ENCODE data around the gene PPP6R3. TPM values are rescaled to one million over a fixed set of nuclear protein-coding genes. Genes with fewer than 3 reads are reported as not detected.
A peak's percentile ranks its signal among the peaks of the same experiment; 100 is the strongest.

PPP6R3 gene, protein sequence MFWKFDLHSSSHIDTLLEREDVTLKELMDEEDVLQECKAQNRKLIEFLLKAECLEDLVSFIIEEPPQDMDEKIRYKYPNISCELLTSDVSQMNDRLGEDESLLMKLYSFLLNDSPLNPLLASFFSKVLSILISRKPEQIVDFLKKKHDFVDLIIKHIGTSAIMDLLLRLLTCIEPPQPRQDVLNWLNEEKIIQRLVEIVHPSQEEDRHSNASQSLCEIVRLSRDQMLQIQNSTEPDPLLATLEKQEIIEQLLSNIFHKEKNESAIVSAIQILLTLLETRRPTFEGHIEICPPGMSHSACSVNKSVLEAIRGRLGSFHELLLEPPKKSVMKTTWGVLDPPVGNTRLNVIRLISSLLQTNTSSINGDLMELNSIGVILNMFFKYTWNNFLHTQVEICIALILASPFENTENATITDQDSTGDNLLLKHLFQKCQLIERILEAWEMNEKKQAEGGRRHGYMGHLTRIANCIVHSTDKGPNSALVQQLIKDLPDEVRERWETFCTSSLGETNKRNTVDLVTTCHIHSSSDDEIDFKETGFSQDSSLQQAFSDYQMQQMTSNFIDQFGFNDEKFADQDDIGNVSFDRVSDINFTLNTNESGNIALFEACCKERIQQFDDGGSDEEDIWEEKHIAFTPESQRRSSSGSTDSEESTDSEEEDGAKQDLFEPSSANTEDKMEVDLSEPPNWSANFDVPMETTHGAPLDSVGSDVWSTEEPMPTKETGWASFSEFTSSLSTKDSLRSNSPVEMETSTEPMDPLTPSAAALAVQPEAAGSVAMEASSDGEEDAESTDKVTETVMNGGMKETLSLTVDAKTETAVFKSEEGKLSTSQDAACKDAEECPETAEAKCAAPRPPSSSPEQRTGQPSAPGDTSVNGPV
- total RNA-seq (ENCODE audit: low replicate concordance) = 98.2 and 119 TPM in 2 replicates

DNA sequence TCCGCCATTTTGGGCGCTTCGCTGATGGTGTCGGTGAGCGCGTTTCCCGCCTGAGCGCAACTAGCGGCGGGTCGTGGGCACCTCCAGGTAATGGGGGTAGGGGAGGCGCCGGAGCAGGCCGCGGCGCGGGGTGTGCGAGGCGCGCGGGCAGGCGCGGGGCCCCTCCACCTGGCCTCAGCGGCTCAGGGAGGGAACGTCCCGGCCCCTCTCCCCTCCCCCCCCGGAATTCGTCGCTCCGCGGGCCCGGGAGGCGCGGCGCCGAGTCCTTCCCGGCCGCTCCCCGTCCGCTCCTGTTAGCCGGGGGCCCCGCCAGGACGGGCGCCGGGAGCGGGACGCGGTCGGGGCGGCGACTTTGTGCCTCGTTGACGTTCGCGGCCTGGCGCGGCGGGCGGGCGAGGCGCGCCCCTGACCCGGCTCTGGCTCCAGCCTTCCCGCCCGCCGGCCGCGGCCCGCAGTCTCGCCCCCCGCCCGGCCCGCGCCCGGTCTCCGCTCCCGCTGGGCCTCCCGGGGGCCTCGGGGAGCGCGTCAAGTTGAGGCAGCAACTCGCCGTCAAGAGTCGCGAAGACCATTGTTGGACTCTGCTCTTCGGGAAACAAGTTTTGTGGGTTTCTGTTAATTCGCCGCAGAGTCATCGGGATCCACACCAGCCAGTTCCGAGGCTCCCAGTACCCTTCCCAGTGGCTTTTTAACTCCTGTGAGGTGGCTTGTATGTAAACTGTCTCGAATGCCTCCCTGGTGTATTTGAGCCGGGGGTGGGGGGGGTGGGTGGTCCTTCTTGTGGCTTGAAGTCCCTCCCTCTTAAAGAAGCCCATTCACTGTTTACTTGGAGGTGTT, at the start of gene PPP6R3:
Gene PPP6R3, plus strand, starts transcription at position 12 of the 834 bp plus-strand sequence. CDS start 76,913 bp downstream, outside the sequence.
- peak within 1 kb of the TSS; percentile 78 for H3K4me3 ChIP-seq (ENCODE audit: low read depth, low read length)
- TF ChIP-seq, protein P1, sequence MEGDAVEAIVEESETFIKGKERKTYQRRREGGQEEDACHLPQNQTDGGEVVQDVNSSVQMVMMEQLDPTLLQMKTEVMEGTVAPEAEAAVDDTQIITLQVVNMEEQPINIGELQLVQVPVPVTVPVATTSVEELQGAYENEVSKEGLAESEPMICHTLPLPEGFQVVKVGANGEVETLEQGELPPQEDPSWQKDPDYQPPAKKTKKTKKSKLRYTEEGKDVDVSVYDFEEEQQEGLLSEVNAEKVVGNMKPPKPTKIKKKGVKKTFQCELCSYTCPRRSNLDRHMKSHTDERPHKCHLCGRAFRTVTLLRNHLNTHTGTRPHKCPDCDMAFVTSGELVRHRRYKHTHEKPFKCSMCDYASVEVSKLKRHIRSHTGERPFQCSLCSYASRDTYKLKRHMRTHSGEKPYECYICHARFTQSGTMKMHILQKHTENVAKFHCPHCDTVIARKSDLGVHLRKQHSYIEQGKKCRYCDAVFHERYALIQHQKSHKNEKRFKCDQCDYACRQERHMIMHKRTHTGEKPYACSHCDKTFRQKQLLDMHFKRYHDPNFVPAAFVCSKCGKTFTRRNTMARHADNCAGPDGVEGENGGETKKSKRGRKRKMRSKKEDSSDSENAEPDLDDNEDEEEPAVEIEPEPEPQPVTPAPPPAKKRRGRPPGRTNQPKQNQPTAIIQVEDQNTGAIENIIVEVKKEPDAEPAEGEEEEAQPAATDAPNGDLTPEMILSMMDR (IDR thresholded peaks at IDR 0.05; ENCODE audit: insufficient read depth, low read length) = no peak
- no peak for DNase-seq (ENCODE audit: low read depth)

DNA sequence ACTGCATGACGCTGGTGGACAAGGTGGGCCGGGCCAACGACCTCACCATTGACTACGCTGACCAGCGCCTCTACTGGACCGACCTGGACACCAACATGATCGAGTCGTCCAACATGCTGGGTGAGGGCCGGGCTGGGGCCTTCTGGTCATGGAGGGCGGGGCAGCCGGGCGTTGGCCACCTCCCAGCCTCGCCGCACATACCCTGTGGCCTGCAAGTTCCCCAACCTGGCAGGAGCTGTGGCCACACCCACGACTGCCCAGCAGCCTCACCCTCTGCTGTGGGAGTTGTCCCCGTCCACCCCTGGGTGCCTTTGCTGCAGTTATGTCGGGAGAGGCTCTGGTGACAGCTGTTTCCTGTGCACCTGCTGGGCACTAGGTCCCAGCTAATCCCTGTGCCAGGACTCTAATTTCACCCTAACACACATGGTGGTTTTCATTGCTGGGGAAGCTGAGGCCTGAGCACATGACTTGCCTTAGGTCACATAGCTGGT, 49.0 kb upstream of the PPP6R3 start:
- no peak for DNase-seq (ENCODE audit: low read depth)
- no peak overlapping the region for H3K4me3 ChIP-seq (ENCODE audit: low read depth, low read length)
- TF ChIP-seq, protein P1 (IDR thresholded peaks at IDR 0.05; ENCODE audit: insufficient read depth, low read length) = no peak

DNA sequence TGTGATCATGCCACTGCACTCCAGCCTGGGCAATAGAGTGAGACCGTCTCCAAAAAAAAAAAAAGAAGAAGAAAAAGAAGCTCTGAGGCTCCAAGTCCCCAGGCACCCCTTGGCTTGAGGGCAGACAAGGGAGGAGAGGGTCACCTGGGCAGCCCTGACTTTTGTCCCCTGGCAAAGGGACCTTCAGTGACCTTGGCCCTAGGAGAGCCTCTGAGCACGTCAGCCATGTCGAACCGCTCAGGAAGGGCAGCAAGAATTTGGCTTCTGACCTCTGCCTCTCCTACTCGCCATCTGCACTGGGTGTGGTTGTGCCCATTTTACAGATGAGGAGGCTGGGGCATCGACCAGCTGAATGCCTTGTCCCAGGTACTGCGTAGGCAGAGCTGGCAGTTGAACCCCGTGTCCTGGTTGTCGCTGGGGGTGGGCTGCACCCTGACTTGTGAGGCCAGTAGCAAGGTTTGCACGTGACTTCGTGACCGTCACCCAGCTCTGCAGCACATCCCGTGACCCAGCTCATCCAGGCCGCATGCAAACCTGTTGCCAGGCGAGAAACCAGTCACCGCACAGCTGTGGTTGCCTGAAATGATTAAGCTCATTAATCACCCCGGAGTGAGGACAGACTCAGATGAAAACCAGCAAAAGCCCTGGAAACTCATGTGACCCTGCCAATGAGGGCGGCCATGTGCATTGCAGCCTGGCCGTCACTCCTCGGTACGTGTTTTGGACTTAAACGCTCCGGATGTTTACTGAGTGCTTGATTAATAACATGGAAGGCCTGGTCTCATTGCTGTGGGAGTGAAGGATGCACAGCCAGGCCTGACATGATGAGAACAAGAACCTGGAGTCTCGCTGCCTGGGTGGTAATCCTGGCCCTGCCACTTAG, 47.7 kb upstream of the PPP6R3 start:
- H3K4me3 ChIP-seq (ENCODE audit: low read depth, low read length) = no peak overlapping the region
- TF ChIP-seq, protein P1 (IDR thresholded peaks at IDR 0.05; ENCODE audit: insufficient read depth, low read length) = no peak
- DNase-seq (ENCODE audit: low read depth) = peak; percentile 52

DNA sequence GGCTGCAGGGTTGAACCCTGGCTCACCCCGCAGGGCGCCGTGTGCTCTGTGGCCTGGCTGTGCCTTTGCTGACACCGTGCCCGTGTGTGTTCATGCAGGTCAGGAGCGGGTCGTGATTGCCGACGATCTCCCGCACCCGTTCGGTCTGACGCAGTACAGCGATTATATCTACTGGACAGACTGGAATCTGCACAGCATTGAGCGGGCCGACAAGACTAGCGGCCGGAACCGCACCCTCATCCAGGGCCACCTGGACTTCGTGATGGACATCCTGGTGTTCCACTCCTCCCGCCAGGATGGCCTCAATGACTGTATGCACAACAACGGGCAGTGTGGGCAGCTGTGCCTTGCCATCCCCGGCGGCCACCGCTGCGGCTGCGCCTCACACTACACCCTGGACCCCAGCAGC, 47.0 kb upstream of the PPP6R3 start:
- H3K4me3 ChIP-seq (ENCODE audit: low read depth, low read length) = no peak overlapping the region
- TF ChIP-seq, protein P1 (IDR thresholded peaks at IDR 0.05; ENCODE audit: insufficient read depth, low read length) = no peak
- DNase-seq (ENCODE audit: low read depth) = no peak

DNA sequence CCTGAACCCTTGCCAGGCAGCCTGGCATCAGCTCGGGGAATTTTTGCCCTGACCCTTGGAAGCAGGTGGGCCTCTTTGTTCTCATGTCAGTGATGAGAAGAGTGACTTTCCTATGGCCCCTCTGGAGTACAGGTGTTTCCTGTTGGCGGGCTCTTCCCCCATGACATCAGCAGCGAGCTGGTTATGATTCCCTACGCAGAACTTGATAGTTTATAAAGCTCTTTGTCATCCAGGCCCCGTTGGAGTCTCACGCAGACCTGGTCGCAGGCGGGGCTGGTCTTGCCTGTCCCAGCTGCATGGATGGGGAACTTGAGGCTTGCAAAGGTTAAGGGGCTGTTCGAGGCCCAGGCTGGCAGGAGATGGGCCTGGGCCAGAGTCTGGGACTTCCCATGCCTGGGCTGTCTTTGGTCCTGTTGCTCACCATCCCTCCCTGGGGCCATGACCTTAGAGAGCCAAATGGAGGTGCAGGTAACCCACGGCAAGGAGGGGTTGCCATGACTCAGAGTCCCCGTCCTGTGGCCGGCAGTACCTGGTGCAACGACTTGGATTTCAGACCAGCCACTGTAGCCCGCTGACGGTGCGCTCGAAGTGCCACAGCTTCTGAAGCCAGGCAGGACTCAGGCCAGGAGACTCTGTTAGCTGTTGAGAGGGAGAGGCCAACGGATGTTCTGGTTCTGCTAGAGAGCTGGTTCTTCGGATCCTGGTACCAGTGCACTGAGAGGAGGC, 45.9 kb upstream of the PPP6R3 start:
- TF ChIP-seq, protein P1 (IDR thresholded peaks at IDR 0.05; ENCODE audit: insufficient read depth, low read length) = no peak
- DNase-seq (ENCODE audit: low read depth) = no peak
- H3K4me3 ChIP-seq (ENCODE audit: low read depth, low read length) = no peak overlapping the region

All from fibroblast of the aortic adventitia (primary cell).